Naive thymus-derived CD4-positive, alpha-beta T cell (primary cell): Measurements from ENCODE around the gene FAHD2A. TPM values are rescaled to one million over a fixed set of nuclear protein-coding genes. Genes with fewer than 3 reads are reported as not detected.
"Not testable (repeated sequence)": the region's sequence is repeated elsewhere in the genome, so short reads cannot be mapped to it uniquely, and the experiment has no call there.

Experiments used
- ATAC-seq: fragments of 150-1000 bp; cut with Tn5 transposase; 2 replicates; pipeline ENCODE4 v1.10.0; 2021; ENCODE audit warnings: mild to moderate bottlenecking, moderate library complexity
- CTCF ChIA-PET: fragments of 350-600 bp; sonication (Branson Sonifier 250); formaldehyde crosslinking; loops from one replicate; lab custom pipeline; 2021; ENCODE audit warnings: antibody characterized with exemption; lab: Charles Lee
- POLR2A ChIA-PET: fragments of 350-600 bp; sonication (Branson Sonifier 250); formaldehyde crosslinking; loops from one replicate; lab custom pipeline; 2021; ENCODE audit warnings: antibody characterized with exemption, inconsistent platforms; lab: Charles Lee
- DNase-seq, 9 donors: peaks; one replicate each; pipeline versions ENCODE4 v3.0.0 to v3.0.0-alpha.2; 2020 to 2022; ENCODE audit warnings: mixed read lengths in 1 of 9
- H3K27ac ChIP-seq: one replicate; pipeline ENCODE4 v1.7.0; 2013; ENCODE audit warnings: mild to moderate bottlenecking, low read depth, low read length, moderate library complexity
- H3K27me3 ChIP-seq, 2 donors: one replicate each; pipeline ENCODE4 v1.7.0; 2013; ENCODE audit warnings: low read length in 2 of 2, mild to moderate bottlenecking in 2 of 2, moderate library complexity in 2 of 2; ENCODE audit not compliant: control insufficient read depth in 2 of 2, insufficient read depth in 2 of 2
- H3K36me3 ChIP-seq, 3 experiments: 1 replicate in 2 of 3; 2 replicates in 1 of 3; pipeline ENCODE4 v1.7.0; 2013; ENCODE audit warnings: low read length in 3 of 3, mild to moderate bottlenecking in 3 of 3, moderate library complexity in 1 of 3; ENCODE audit not compliant: insufficient read depth in 3 of 3, control insufficient read depth in 2 of 3
- H3K4me1 ChIP-seq, 2 donors: one replicate each; pipeline ENCODE4 v1.7.0; 2013; ENCODE audit warnings: low read length in 2 of 2, mild to moderate bottlenecking in 2 of 2, moderate library complexity in 1 of 2; ENCODE audit not compliant: control insufficient read depth in 2 of 2, insufficient read depth in 2 of 2
- H3K4me3 ChIP-seq: 2 replicates; pipeline ENCODE4 v1.7.0; 2013; ENCODE audit warnings: mild to moderate bottlenecking, low read length
- H3K9me3 ChIP-seq, 3 experiments: 1 replicate in 2 of 3; 2 replicates in 1 of 3; pipeline ENCODE4 v1.7.0; 2013; ENCODE audit warnings: low read length in 3 of 3; ENCODE audit not compliant: control insufficient read depth in 2 of 3
- H3K27ac Mint-ChIP-seq, 9 donors: one replicate each; pipeline ENCODE4 v1.8.0; 2020 to 2022; ENCODE audit warnings: mixed read lengths in 9 of 9, mild to moderate bottlenecking in 8 of 9, moderate library complexity in 5 of 9, inconsistent platforms in 2 of 9
- H3K27me3 Mint-ChIP-seq, 5 donors: one replicate each; pipeline ENCODE4 v1.8.0; 2021 to 2022; ENCODE audit warnings: mixed read lengths in 5 of 5, mild to moderate bottlenecking in 1 of 5
- H3K36me3 Mint-ChIP-seq, 5 donors: one replicate each; pipeline ENCODE4 v1.8.0; 2020 to 2022; ENCODE audit warnings: mixed read lengths in 5 of 5, mild to moderate bottlenecking in 3 of 5, inconsistent platforms in 1 of 5
- H3K4me1 Mint-ChIP-seq, 7 donors: one replicate each; pipeline ENCODE4 v1.8.0; 2020 to 2022; ENCODE audit warnings: mixed read lengths in 7 of 7, mild to moderate bottlenecking in 3 of 7, inconsistent platforms in 1 of 7
- H3K4me3 Mint-ChIP-seq, 10 donors: one replicate each; pipeline ENCODE4 v1.8.0; 2020 to 2022; ENCODE audit warnings: mild to moderate bottlenecking in 10 of 10, mixed read lengths in 10 of 10, moderate library complexity in 6 of 10, inconsistent platforms in 2 of 10
- H3K9me3 Mint-ChIP-seq, 11 donors: one replicate each; pipeline ENCODE4 v1.8.0; 2020 to 2022; ENCODE audit warnings: mixed read lengths in 11 of 11, mild to moderate bottlenecking in 4 of 11, inconsistent platforms in 1 of 11, moderate library complexity in 1 of 11
- intact Hi-C, 2 donors: fragments of 100-400 bp; cut with micrococcal nuclease; formaldehyde crosslinking; loops; one replicate each; pipeline ENCODE4 v1.15.1; 2023
- polyA plus RNA-seq, 2 donors: library from polyadenylated mRNA; unstranded; fragments of 300-500 nt; fragmentation: Illumina TruSeq; gene quantifications; one replicate each; pipeline ENCODE4 v1.2.3, GENCODE V29; 2021
- total RNA-seq, 6 experiments: library from RNA in 5 of 6; stranded (reverse) in 5 of 6; gene quantifications; 1 replicate in 5 of 6; 2 replicates in 1 of 6; pipeline ENCODE4 v1.2.3 and lab custom pipeline; 2021 to 2026

FAHD2A gene
- total and polyA plus RNA-seq, 7 experiments from 2014 or later: 17.9 to 41.4 (median 23.1) TPM

GRCh38 chr2:95433373-95433772 lies 30.9 kb downstream of the FAHD2A start:
- H3K27ac Mint-ChIP-seq, H3K27ac ChIP-seq, H3K4me3 ChIP-seq, CTCF ChIA-PET, H3K9me3 ChIP-seq, intact Hi-C loops, H3K4me3 Mint-ChIP-seq, H3K4me1 ChIP-seq, ATAC-seq, H3K27me3 ChIP-seq, POLR2A ChIA-PET, H3K4me1 Mint-ChIP-seq, H3K36me3 ChIP-seq, H3K36me3 Mint-ChIP-seq, DNase-seq, H3K9me3 Mint-ChIP-seq: not testable (repeated sequence)
- peaks cover 0 to 11% (median 0%) of the 10 kb centered on the region in 5 donors for H3K27me3 Mint-ChIP-seq

GRCh38 chr2:95433973-95434372 lies 31.5 kb downstream of the FAHD2A start:
- H3K36me3 Mint-ChIP-seq, H3K27ac Mint-ChIP-seq, DNase-seq, ATAC-seq, CTCF ChIA-PET, H3K9me3 Mint-ChIP-seq, H3K4me1 ChIP-seq, H3K4me3 ChIP-seq, H3K9me3 ChIP-seq, H3K4me1 Mint-ChIP-seq, H3K4me3 Mint-ChIP-seq, H3K27ac ChIP-seq, H3K36me3 ChIP-seq, POLR2A ChIA-PET, intact Hi-C loops, H3K27me3 ChIP-seq: not testable (repeated sequence)
- peaks cover 0 to 11% (median 0%) of the 10 kb centered on the region in 5 donors for H3K27me3 Mint-ChIP-seq

- H3K27ac Mint-ChIP-seq, H3K4me1 Mint-ChIP-seq, POLR2A ChIA-PET, ATAC-seq, H3K4me3 ChIP-seq, H3K27ac ChIP-seq, H3K36me3 Mint-ChIP-seq, H3K4me1 ChIP-seq, H3K27me3 ChIP-seq, DNase-seq, H3K9me3 Mint-ChIP-seq, CTCF ChIA-PET, H3K4me3 Mint-ChIP-seq, H3K9me3 ChIP-seq, H3K36me3 ChIP-seq, intact Hi-C loops: not testable (repeated sequence)
- H3K27me3 Mint-ChIP-seq: peaks cover 0 to 11% (median 0%) of the 10 kb centered on the region in 5 donors
Observed at GRCh38 chr2:95434507-95435076, 32.1 kb downstream of the FAHD2A start.

- H3K4me3 Mint-ChIP-seq, POLR2A ChIA-PET, H3K9me3 Mint-ChIP-seq, H3K36me3 Mint-ChIP-seq, DNase-seq, intact Hi-C loops, H3K27me3 ChIP-seq, H3K27ac ChIP-seq, H3K27ac Mint-ChIP-seq, H3K4me1 Mint-ChIP-seq, H3K9me3 ChIP-seq, H3K4me1 ChIP-seq, H3K4me3 ChIP-seq, ATAC-seq, H3K36me3 ChIP-seq, CTCF ChIA-PET: not testable (repeated sequence)
- H3K27me3 Mint-ChIP-seq: peaks cover 0 to 11% (median 0%) of the 10 kb centered on the region in 5 donors
Observed at GRCh38 chr2:95435162-95435871, 32.8 kb downstream of the FAHD2A start.

GRCh38 chr2:95435872-95436209 lies 33.3 kb downstream of the FAHD2A start:
- H3K4me1 Mint-ChIP-seq, H3K36me3 Mint-ChIP-seq, H3K27ac Mint-ChIP-seq, H3K27ac ChIP-seq, intact Hi-C loops, ATAC-seq, H3K4me1 ChIP-seq, H3K9me3 ChIP-seq, POLR2A ChIA-PET, H3K9me3 Mint-ChIP-seq, H3K4me3 Mint-ChIP-seq, H3K4me3 ChIP-seq, H3K27me3 ChIP-seq, DNase-seq, CTCF ChIA-PET, H3K36me3 ChIP-seq: not testable (repeated sequence)
- peaks cover 0 to 11% (median 0%) of the 10 kb centered on the region in 5 donors for H3K27me3 Mint-ChIP-seq

GRCh38 chr2:95442474-95443099 lies 40.1 kb downstream of the FAHD2A start:
- H3K4me1 ChIP-seq, POLR2A ChIA-PET, H3K36me3 ChIP-seq, H3K27me3 Mint-ChIP-seq, H3K9me3 ChIP-seq, ATAC-seq, H3K4me3 Mint-ChIP-seq, H3K36me3 Mint-ChIP-seq, CTCF ChIA-PET, intact Hi-C loops, H3K4me3 ChIP-seq, H3K9me3 Mint-ChIP-seq, H3K27me3 ChIP-seq, H3K27ac Mint-ChIP-seq, DNase-seq, H3K27ac ChIP-seq, H3K4me1 Mint-ChIP-seq: not testable (repeated sequence)

GRCh38 chr2:95445317-95445716 lies 42.8 kb downstream of the FAHD2A start:
- H3K4me1 Mint-ChIP-seq, H3K27ac ChIP-seq, CTCF ChIA-PET, H3K27me3 ChIP-seq, POLR2A ChIA-PET, H3K9me3 Mint-ChIP-seq, H3K36me3 Mint-ChIP-seq, H3K4me1 ChIP-seq, H3K27me3 Mint-ChIP-seq, H3K27ac Mint-ChIP-seq, H3K4me3 ChIP-seq, H3K9me3 ChIP-seq, ATAC-seq, H3K36me3 ChIP-seq, H3K4me3 Mint-ChIP-seq, intact Hi-C loops, DNase-seq: not testable (repeated sequence)
